ENCODE results near the gene NLRC4.
A peak's percentile ranks its signal among the peaks of the same experiment; 100 is the strongest.
"Not testable (repeated sequence)": the region's sequence is repeated elsewhere in the genome, so short reads cannot be mapped to it uniquely, and the experiment has no call there.

NLRC4 gene

GRCh38 chr2:32275790-32276189 is 11.1 kb upstream of the NLRC4 start:
- Mint-ChIP-seq H3K4me1 (ENCODE audit: low read depth in 2 of 2) (peaks cover 8 to 20% of the 10 kb centered on the region in 2 donors), H3K27ac (peak overlapping the region in 1 of 2 donors; percentile 98), H3K36me3 (ENCODE audit: insufficient read depth) (peaks cover 34% of the 10 kb centered on the region)
- ATAC-seq (replicated peaks); H3K4me3 Mint-ChIP-seq; H3K9me3 Mint-ChIP-seq; H3K27me3 Mint-ChIP-seq; DNase-seq: not testable (repeated sequence)

DNA sequence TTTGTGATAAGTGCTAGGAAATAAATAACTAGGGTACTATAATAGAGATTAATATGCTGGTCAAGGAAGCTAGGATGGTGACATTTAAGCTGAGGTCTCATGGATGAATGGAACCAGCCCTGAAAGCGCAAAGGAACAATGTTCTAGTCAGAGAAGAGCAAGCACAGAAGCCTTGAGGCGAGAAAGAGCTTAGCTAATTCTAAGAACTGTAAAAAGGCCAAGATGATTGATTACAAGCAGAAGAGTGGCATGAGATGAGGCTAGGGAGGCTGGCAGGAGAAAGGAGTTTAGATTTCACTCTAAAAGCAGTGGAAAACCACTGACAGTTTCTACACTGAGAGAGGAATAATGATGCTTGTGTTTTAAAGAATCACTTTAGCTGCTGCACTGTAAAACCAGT is 9.6 kb upstream of the NLRC4 start:
- Mint-ChIP-seq H3K9me3 (no peaks in the 10 kb centered on the region), H3K4me3 (no peak overlapping the region), H3K27ac (no peak overlapping the region), H3K36me3 (ENCODE audit: insufficient read depth) (peaks cover 23% of the 10 kb centered on the region), H3K4me1 (ENCODE audit: low read depth in 2 of 2) (peaks cover 7 to 16% of the 10 kb centered on the region in 2 donors), H3K27me3 (peaks cover 3 to 8% of the 10 kb centered on the region in 2 donors)
- ATAC-seq (replicated peaks): no peak
- no peak for DNase-seq

DNA sequence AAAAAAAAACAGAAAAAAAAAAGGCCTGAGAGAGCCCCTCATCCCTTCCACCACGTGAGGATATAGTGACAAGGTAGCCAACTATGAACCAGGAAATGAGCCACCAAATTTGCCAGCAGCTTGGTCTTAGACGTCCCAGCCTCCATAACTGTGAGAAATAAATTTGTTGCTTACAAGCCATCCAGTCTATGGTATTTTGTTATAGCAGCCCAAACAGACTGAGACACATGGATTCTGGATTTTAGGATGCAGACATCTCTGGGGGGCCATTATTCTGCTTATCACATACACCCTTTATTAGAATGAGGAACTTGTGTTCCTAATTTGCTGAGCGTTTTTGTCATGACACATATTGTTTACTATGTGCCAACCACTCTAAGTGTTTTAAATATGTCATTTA is 7.6 kb upstream of the NLRC4 start:
- no peaks in the 10 kb centered on the region for H3K9me3 Mint-ChIP-seq
- peaks cover 4% of the 10 kb centered on the region for H3K36me3 Mint-ChIP-seq (ENCODE audit: insufficient read depth)
- no peak for DNase-seq
- H3K4me1 Mint-ChIP-seq (ENCODE audit: low read depth in 2 of 2): peaks cover 0 to 5% of the 10 kb centered on the region in 2 donors
- no peak overlapping the region for H3K27ac Mint-ChIP-seq
- H3K4me3 Mint-ChIP-seq: no peak overlapping the region
- no peak for ATAC-seq (replicated peaks)
- peaks cover 8% of the 10 kb centered on the region in 2 donors for H3K27me3 Mint-ChIP-seq

DNA sequence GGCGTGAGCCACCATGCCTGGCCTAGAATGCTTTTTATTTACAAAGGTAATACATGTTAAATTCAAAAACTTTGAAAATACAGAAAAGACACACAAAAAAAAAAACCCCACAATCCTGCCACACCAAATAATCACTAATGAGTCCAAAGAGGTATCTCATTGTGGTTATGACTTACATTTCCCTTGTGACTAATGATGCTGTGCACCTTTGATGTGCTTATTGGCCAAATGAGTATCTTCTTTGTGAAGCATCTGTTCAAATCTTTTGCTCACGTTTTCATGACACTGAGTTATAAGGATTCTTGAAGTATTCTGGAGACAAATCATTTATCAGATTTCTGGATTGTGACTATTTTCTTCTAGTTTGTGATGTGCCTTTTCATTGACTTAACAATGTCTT is 6.4 kb upstream of the NLRC4 start:
- H3K4me1 Mint-ChIP-seq (ENCODE audit: low read depth in 2 of 2): no peaks in the 10 kb centered on the region
- no peak for DNase-seq
- H3K36me3 Mint-ChIP-seq (ENCODE audit: insufficient read depth): no peaks in the 10 kb centered on the region
- H3K27me3 Mint-ChIP-seq: peaks cover 8% of the 10 kb centered on the region in 2 donors
- H3K27ac Mint-ChIP-seq: no peak overlapping the region
- no peaks in the 10 kb centered on the region for H3K9me3 Mint-ChIP-seq
- H3K4me3 Mint-ChIP-seq: no peak overlapping the region
- ATAC-seq (replicated peaks): no peak

DNA sequence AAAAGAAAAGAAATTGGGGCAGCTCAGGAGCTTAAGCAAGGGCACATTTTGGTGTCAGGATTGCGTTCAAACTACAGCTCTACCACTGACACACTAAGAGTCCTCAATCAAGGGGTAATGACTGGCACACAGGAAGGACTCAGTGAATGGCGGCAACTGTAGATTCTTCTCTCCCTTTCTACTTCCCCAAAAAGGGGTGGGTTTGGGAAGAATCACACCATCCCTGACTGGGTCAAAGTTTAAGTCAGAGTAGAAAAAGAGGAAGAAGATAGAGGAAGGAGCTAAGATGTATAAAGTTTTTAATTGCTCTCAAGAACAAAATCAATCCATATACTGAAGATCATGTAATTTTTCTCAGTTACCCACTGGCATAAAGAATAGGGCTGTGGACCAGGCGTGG is 2.6 kb downstream of the NLRC4 start:
- no peak for DNase-seq
- no peak overlapping the region for H3K4me3 Mint-ChIP-seq

GRCh38 chr2:32260376-32260775 is 4.3 kb downstream of the NLRC4 start:
- no peak overlapping the region for H3K27ac Mint-ChIP-seq
- no peak for DNase-seq
- H3K4me3 Mint-ChIP-seq: no peak overlapping the region
- H3K27me3 Mint-ChIP-seq: peaks cover 19 to 26% of the 10 kb centered on the region in 2 donors
- no peak for ATAC-seq (replicated peaks)
- H3K4me1 Mint-ChIP-seq (ENCODE audit: low read depth in 2 of 2): no peaks in the 10 kb centered on the region
- H3K36me3 Mint-ChIP-seq (ENCODE audit: insufficient read depth): peaks cover 3% of the 10 kb centered on the region
- no peaks in the 10 kb centered on the region for H3K9me3 Mint-ChIP-seq

More for the DNA sequence above, 2.6 kb downstream of the NLRC4 start:
- Mint-ChIP-seq H3K27me3 (peaks cover 15 to 24% of the 10 kb centered on the region in 2 donors), H3K36me3 (ENCODE audit: insufficient read depth) (peaks cover 3% of the 10 kb centered on the region), H3K4me1 (ENCODE audit: low read depth in 2 of 2) (no peaks in the 10 kb centered on the region), H3K9me3 (no peaks in the 10 kb centered on the region), H3K27ac (no peak overlapping the region)
- ATAC-seq (replicated peaks): no peak

- Mint-ChIP-seq H3K9me3 (no peaks in the 10 kb centered on the region), H3K36me3 (ENCODE audit: insufficient read depth) (no peaks in the 10 kb centered on the region), H3K4me1 (ENCODE audit: low read depth in 2 of 2) (no peaks in the 10 kb centered on the region), H3K27ac (no peak overlapping the region), H3K27me3 (peaks cover 19 to 26% of the 10 kb centered on the region in 2 donors), H3K4me3 (no peak overlapping the region)
- ATAC-seq (replicated peaks): no peak
- no peak for DNase-seq
These were observed 6.4 kb downstream of the NLRC4 start for GRCh38 chr2:32258242-32258641.

- Mint-ChIP-seq H3K9me3 (no peaks in the 10 kb centered on the region), H3K4me1 (ENCODE audit: low read depth in 2 of 2) (no peaks in the 10 kb centered on the region), H3K36me3 (ENCODE audit: insufficient read depth) (no peaks in the 10 kb centered on the region), H3K27ac (no peak overlapping the region), H3K4me3 (no peak overlapping the region), H3K27me3 (no peaks in the 10 kb centered on the region)
- ATAC-seq (replicated peaks): no peak
- DNase-seq: no peak
These were observed 14.4 kb downstream of the NLRC4 start for GRCh38 chr2:32250290-32250689.

- no peaks in the 10 kb centered on the region for H3K27me3 Mint-ChIP-seq
- ATAC-seq (replicated peaks) (no peak), DNase-seq (no peak)
- no peaks in the 10 kb centered on the region for H3K4me1 Mint-ChIP-seq (ENCODE audit: low read depth in 2 of 2)
- H3K27ac Mint-ChIP-seq: no peak overlapping the region
- no peak overlapping the region for H3K4me3 Mint-ChIP-seq
- H3K9me3 Mint-ChIP-seq: no peaks in the 10 kb centered on the region
- no peaks in the 10 kb centered on the region for H3K36me3 Mint-ChIP-seq (ENCODE audit: insufficient read depth)
These were observed 14.9 kb downstream of the NLRC4 start for GRCh38 chr2:32249731-32250236.

DNA sequence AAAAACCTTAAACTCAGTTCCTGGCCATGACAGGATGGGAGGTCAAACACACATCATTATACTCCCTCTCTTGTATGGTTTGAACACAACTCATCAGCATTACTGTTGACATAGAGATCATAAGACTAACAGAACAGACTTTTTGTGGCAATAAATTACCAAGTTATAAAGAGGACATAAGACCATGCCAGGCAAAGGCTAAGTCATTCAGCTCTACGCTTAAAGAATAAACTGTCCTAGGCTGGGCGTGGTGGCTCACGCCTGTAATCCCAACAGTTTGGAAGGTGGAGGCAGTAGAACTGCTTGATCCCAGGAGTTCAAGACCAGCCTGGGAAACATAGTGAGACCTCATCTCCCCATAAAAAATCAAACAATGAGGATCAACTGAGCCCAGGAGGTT is 16.4 kb downstream of the NLRC4 start:
- ATAC-seq (replicated peaks) (no peak), DNase-seq (no peak)
- no peaks in the 10 kb centered on the region for H3K4me1 Mint-ChIP-seq (ENCODE audit: low read depth in 2 of 2)
- H3K27ac Mint-ChIP-seq: no peak overlapping the region
- no peak overlapping the region for H3K4me3 Mint-ChIP-seq
- H3K9me3 Mint-ChIP-seq: no peaks in the 10 kb centered on the region
- no peaks in the 10 kb centered on the region for H3K27me3 Mint-ChIP-seq
- H3K36me3 Mint-ChIP-seq (ENCODE audit: insufficient read depth): no peaks in the 10 kb centered on the region

- H3K4me3 Mint-ChIP-seq: no peak overlapping the region
- H3K27me3 Mint-ChIP-seq: no peaks in the 10 kb centered on the region
- ATAC-seq (replicated peaks) (no peak), DNase-seq (no peak)
- no peaks in the 10 kb centered on the region for H3K4me1 Mint-ChIP-seq (ENCODE audit: low read depth in 2 of 2)
- H3K36me3 Mint-ChIP-seq (ENCODE audit: insufficient read depth): no peaks in the 10 kb centered on the region
- no peak overlapping the region for H3K27ac Mint-ChIP-seq
- no peaks in the 10 kb centered on the region for H3K9me3 Mint-ChIP-seq
These were observed 17.8 kb downstream of the NLRC4 start for GRCh38 chr2:32246911-32247310.

DNA sequence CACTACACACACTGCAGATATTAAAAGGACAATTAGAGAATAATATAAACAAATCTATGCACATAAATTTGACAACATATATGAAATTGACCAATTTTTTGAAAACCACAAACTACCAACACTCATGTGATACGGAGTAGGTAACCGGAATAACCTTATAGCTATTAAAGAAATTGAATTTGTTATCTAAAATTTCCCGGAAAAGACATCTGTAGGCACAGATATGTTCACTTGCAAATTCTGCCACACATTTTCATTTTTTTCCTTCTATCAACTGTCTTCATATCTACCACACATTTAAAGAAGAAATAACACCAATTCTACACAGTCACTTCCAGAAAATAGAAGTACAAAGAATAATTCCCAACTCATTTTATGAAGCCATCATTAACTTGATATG is 22.4 kb downstream of the NLRC4 start:
- H3K36me3 Mint-ChIP-seq (ENCODE audit: insufficient read depth): peaks cover 2% of the 10 kb centered on the region

DNA sequence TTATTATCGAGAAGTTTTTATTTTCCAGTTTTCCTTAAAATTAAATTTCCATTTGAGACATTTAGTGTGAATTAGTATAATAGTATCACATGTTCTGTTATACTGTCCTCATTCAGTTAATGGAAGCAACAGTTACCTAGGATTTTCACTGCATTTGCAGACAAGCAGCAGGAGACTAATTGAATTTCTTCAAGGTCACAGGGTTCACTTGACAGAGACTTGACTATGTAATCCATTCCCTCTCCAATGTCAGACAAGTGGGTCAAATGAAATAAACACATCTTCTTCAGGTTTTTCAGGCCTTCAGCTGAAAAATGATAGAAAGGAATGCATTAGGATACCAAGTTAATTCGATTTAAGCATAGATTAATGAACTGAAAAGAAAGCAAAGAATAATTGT is 26.7 kb downstream of the NLRC4 start:
- DNase-seq (no peak), ATAC-seq (replicated peaks) (no peak)
- Mint-ChIP-seq H3K27me3 (no peaks in the 10 kb centered on the region), H3K9me3 (no peaks in the 10 kb centered on the region), H3K4me1 (ENCODE audit: low read depth in 2 of 2) (no peaks in the 10 kb centered on the region), H3K4me3 (no peak overlapping the region), H3K36me3 (ENCODE audit: insufficient read depth) (peaks cover 6% of the 10 kb centered on the region), H3K27ac (no peak overlapping the region)

More for the DNA sequence above, 22.4 kb downstream of the NLRC4 start:
- DNase-seq: no peak
- no peak overlapping the region for H3K4me3 Mint-ChIP-seq
- H3K9me3 Mint-ChIP-seq: no peaks in the 10 kb centered on the region
- H3K27ac Mint-ChIP-seq: no peak overlapping the region
- no peaks in the 10 kb centered on the region for H3K27me3 Mint-ChIP-seq
- ATAC-seq (replicated peaks): no peak
- H3K4me1 Mint-ChIP-seq (ENCODE audit: low read depth in 2 of 2): no peaks in the 10 kb centered on the region

DNA sequence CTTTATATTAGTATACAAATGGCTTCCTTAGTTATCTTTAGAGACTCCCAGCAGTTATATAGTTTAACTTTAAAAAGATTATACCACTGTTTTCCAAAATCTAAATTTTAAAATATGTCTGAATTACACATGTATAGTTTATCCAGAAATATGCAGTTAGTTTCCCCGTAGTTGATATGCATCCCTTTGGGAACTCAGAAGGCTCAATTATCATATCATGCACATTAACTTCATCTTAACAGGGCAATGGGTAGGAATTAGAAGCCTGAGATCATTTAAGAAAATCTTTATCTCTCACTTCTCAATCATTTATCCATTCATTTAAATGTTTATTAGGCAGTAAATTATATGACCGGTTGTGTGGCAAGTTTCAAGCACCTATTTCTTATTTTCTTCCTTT is 27.2 kb downstream of the NLRC4 start:
- H3K4me1 Mint-ChIP-seq (ENCODE audit: low read depth in 2 of 2): no peaks in the 10 kb centered on the region

GRCh38 chr2:32235315-32235714 is 29.4 kb downstream of the NLRC4 start:
- Mint-ChIP-seq H3K27me3 (no peaks in the 10 kb centered on the region), H3K36me3 (ENCODE audit: insufficient read depth) (peaks cover 6% of the 10 kb centered on the region), H3K4me3 (no peak overlapping the region), H3K27ac (no peak overlapping the region), H3K4me1 (ENCODE audit: low read depth in 2 of 2) (no peaks in the 10 kb centered on the region), H3K9me3 (no peaks in the 10 kb centered on the region)
- DNase-seq: no peak
- ATAC-seq (replicated peaks): no peak

More for the DNA sequence above, 27.2 kb downstream of the NLRC4 start:
- no peak for DNase-seq
- Mint-ChIP-seq H3K4me3 (no peak overlapping the region), H3K36me3 (ENCODE audit: insufficient read depth) (peaks cover 6% of the 10 kb centered on the region), H3K27me3 (no peaks in the 10 kb centered on the region), H3K27ac (no peak overlapping the region), H3K9me3 (no peaks in the 10 kb centered on the region)
- ATAC-seq (replicated peaks): no peak
